RWPE2 (cell line): ENCODE measurements around the gene TTC28.

Source experiments
- ATAC-seq: fragments of 200-7000 bp; cut with Tn5 transposase; 3 replicates; pipeline ENCODE4 v1.9.1; 2021; ENCODE audit warnings: low read depth
- DNase-seq: peaks from one replicate; pipeline ENCODE4 v3.0.0-alpha.2; 2020; ENCODE audit warnings: low spot score
- H3K27ac ChIP-seq: fragments of 450-650 bp; 2 replicates; pipeline ENCODE4 v1.5.1; 2017; ENCODE audit warnings: mild to moderate bottlenecking; ENCODE audit not compliant: poor library complexity, severe bottlenecking
- H3K27me3 ChIP-seq: fragments of 250-450 bp; sonication (Bioruptor Pico); 2 replicates; pipeline ENCODE4 v1.5.1; 2021; ENCODE audit warnings: mild to moderate bottlenecking, moderate library complexity; ENCODE audit not compliant: insufficient read depth, poor library complexity, severe bottlenecking
- H3K36me3 ChIP-seq: fragments of 250-450 bp; sonication (Bioruptor Pico); 2 replicates; pipeline ENCODE4 v1.5.1; 2020; ENCODE audit warnings: low read depth, mild to moderate bottlenecking, moderate library complexity
- H3K4me1 ChIP-seq: fragments of 250-450 bp; sonication (Bioruptor Pico); 2 replicates; pipeline ENCODE4 v1.5.1; 2021; ENCODE audit warnings: mild to moderate bottlenecking, moderate library complexity; ENCODE audit not compliant: insufficient read depth, poor library complexity, severe bottlenecking
- H3K4me3 ChIP-seq: fragments of 250-450 bp; sonication (Bioruptor Pico); 2 replicates; pipeline ENCODE4 v1.5.1; 2021; ENCODE audit warnings: mild to moderate bottlenecking, moderate library complexity; ENCODE audit not compliant: severe bottlenecking
- H3K9me3 ChIP-seq: fragments of 250-450 bp; sonication (Bioruptor Pico); 2 replicates; pipeline ENCODE4 v1.5.1; 2021; ENCODE audit warnings: mild to moderate bottlenecking, moderate library complexity; ENCODE audit not compliant: severe bottlenecking
- CTCF ChIP-seq: fragments of 450-650 bp; IDR thresholded peaks from one replicate; pipeline ENCODE4 v1.5.1; 2017; ENCODE audit warnings: mild to moderate bottlenecking, moderate library complexity; ENCODE audit not compliant: poor library complexity, severe bottlenecking

TTC28 gene

GRCh38 chr22:27982630-27983180 lies 696.9 kb downstream of the TTC28 start:
- DNase-seq (no peak), ATAC-seq (no peak)
- Histone ChIP-seq H3K9me3 (no peaks in the 10 kb centered on the region), H3K36me3 (no peaks in the 10 kb centered on the region), H3K27me3 (no peaks in the 10 kb centered on the region), H3K4me3 (no peak overlapping the region), H3K4me1 (no peaks in the 10 kb centered on the region), H3K27ac (no peak overlapping the region)
- no peak for TF ChIP-seq CTCF

DNA sequence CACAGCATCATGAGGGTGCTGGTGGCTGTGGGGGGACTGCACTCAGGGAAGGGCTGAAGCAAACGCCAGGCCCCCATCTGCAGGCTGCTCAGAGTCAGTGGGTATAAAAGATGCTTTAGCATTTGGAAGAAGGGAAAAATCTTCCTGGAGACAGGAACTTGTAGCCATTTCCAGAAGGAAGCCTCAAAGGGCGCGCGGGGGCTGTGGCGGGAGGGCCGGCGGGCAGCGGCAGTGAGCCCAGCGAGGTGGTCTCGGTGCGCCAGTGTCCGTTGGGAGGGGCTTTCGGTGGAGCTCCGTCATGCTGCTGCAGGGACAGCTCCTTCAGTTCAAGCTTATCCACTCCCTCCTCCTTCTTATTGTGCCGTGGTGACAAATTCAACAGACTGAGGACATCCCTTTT lies 697.5 kb downstream of the TTC28 start:
- Histone ChIP-seq H3K4me3 (no peak overlapping the region), H3K4me1 (no peaks in the 10 kb centered on the region), H3K9me3 (no peaks in the 10 kb centered on the region), H3K27me3 (no peaks in the 10 kb centered on the region), H3K27ac (no peak overlapping the region), H3K36me3 (no peaks in the 10 kb centered on the region)
- TF ChIP-seq CTCF = no peak
- no peak for ATAC-seq
- no peak for DNase-seq

GRCh38 chr22:27980424-27981148 lies 699.1 kb downstream of the TTC28 start:
- no peak overlapping the region for H3K27ac ChIP-seq
- H3K9me3 ChIP-seq = no peaks in the 10 kb centered on the region
- no peak for TF ChIP-seq CTCF
- no peak overlapping the region for H3K4me3 ChIP-seq
- H3K4me1 ChIP-seq = no peaks in the 10 kb centered on the region
- DNase-seq = no peak
- ATAC-seq = no peak
- H3K27me3 ChIP-seq = no peaks in the 10 kb centered on the region
- H3K36me3 ChIP-seq = no peaks in the 10 kb centered on the region

- Histone ChIP-seq H3K9me3 (no peaks in the 10 kb centered on the region), H3K4me3 (no peak overlapping the region), H3K27me3 (no peaks in the 10 kb centered on the region), H3K36me3 (no peaks in the 10 kb centered on the region), H3K27ac (no peak overlapping the region), H3K4me1 (no peaks in the 10 kb centered on the region)
- no peak for ATAC-seq
- TF ChIP-seq CTCF = no peak
- DNase-seq = no peak
These were observed 700.8 kb downstream of the TTC28 start for GRCh38 chr22:27978802-27979201.

DNA sequence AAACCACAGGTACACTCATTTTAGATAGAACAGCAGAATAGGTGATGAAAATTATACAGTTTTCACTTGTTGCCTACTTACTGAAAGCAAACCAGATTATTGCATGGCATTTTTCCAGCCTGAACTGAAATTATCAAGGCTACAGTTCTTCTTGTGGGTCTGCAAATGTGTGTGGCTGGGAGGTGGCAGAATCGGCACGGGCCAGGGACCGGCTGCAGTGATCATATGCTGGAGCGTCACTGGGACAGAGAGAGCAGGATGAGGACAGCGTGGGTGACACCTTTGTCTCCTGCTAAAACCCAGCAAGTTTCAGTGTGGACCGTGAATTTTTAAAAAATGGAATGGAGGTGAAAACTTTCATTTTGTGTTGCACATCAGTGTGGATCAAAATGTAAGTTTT lies 701.3 kb downstream of the TTC28 start:
- Histone ChIP-seq H3K36me3 (no peaks in the 10 kb centered on the region), H3K9me3 (no peaks in the 10 kb centered on the region), H3K27ac (no peak overlapping the region), H3K27me3 (no peaks in the 10 kb centered on the region), H3K4me3 (no peak overlapping the region), H3K4me1 (no peaks in the 10 kb centered on the region)
- ATAC-seq (no peak), DNase-seq (no peak)
- no peak for TF ChIP-seq CTCF
